Cardiac fibroblast (primary cell): Measurements from ENCODE around the gene OR6X1.
"Not testable (repeated sequence)": the region's sequence is repeated elsewhere in the genome, so short reads cannot be mapped to it uniquely, and the experiment has no call there.

Experiments
- DNase-seq, 2 donors: peaks; one replicate each; pipeline versions ENCODE4 v3.0.0 to v3.0.0-alpha.2; 2010; ENCODE audit warnings: low read depth in 2 of 2
- H3K4me3 ChIP-seq, 2 donors: replicated peaks in 1 of 2; 1 replicate in 1 of 2; 2 replicates in 1 of 2; pipeline ENCODE4 v1.5.1; 2011; ENCODE audit warnings: low read depth in 2 of 2, low read length in 2 of 2, mild to moderate bottlenecking in 2 of 2, moderate library complexity in 1 of 2
- CTCF ChIP-seq: IDR thresholded peaks from one replicate; pipeline ENCODE4 v1.5.1; 2011; ENCODE audit warnings: low read depth, mild to moderate bottlenecking, low read length, inconsistent platforms

OR6X1 gene

GRCh38 chr11:123757976-123758375 is 3.7 kb upstream of the OR6X1 start:
- H3K4me3 ChIP-seq, result no peak overlapping the region
- no peak for DNase-seq
- no peak for TF ChIP-seq CTCF

- TF ChIP-seq CTCF, result no peak
- DNase-seq, result no peak
- H3K4me3 ChIP-seq, result no peak overlapping the region
These were observed 1.5 kb upstream of the OR6X1 start for GRCh38 chr11:123755813-123756212.

GRCh38 chr11:123755344-123755743 is 1.0 kb upstream of the OR6X1 start:
- H3K4me3 ChIP-seq, result no peak overlapping the region
- DNase-seq, result no peak
- TF ChIP-seq CTCF, result no peak

- TF ChIP-seq CTCF, result no peak
- no peak for DNase-seq
- no peak overlapping the region for H3K4me3 ChIP-seq
These were observed 1.2 kb downstream of the OR6X1 start for GRCh38 chr11:123753110-123753509.

GRCh38 chr11:123751781-123752180 is 2.5 kb downstream of the OR6X1 start:
- no peak overlapping the region for H3K4me3 ChIP-seq
- DNase-seq, result no peak
- no peak for TF ChIP-seq CTCF

- DNase-seq, H3K4me3 ChIP-seq: not testable (repeated sequence)
These were observed 6.0 kb downstream of the OR6X1 start for GRCh38 chr11:123748349-123748748.

- no peak for TF ChIP-seq CTCF
- no peak overlapping the region for H3K4me3 ChIP-seq
- DNase-seq, result no peak
These were observed 8.4 kb downstream of the OR6X1 start for GRCh38 chr11:123745764-123746451.
